Lower leg skin (tissue), 4 donors: Measurements from ENCODE around the gene PRDX6. TPM values are rescaled to one million over a fixed set of nuclear protein-coding genes. Genes with fewer than 3 reads are reported as not detected.
"Not testable (repeated sequence)": the region's sequence is repeated elsewhere in the genome, so short reads cannot be mapped to it uniquely, and the experiment has no call there.

Source experiments
- DNase-seq, 2 donors: peaks; one replicate each; pipeline ENCODE4 v3.0.0-alpha.2; 2019; ENCODE audit warnings: low spot score in 2 of 2
- H3K4me3 ChIP-seq: fragments of 200-600 bp; sonication (generic); 2 replicates; pipeline ENCODE4 v1.5.1; 2017; ENCODE audit warnings: mild to moderate bottlenecking, low read depth; ENCODE audit not compliant: poor library complexity, severe bottlenecking
- POLR2A ChIP-seq, 2 donors: fragments of 450-650 bp; IDR thresholded peaks; one replicate each; pipeline ENCODE4 v1.6.1; 2016 to 2017; ENCODE audit warnings: antibody characterized with exemption in 2 of 2, mild to moderate bottlenecking in 1 of 2, moderate library complexity in 1 of 2
- WGBS, 2 donors: methylation state at CpG; one replicate each; pipeline ENCODE4 v1.1.5; 2018; 5-methylcytosine and 5-hydroxymethylcytosine counted together
- intact Hi-C: fragments of 100-400 bp; cut with DNase I; formaldehyde crosslinking; loops from one replicate; pipeline ENCODE4 v1.15.0; 2023; ENCODE audit warnings: low total_unique reads
- total RNA-seq, 4 donors: library from RNA; depleted of rRNA; stranded (reverse); fragments of >200 nt; gene quantifications; one replicate each; pipeline ENCODE4 v1.1.0, GENCODE V29; 2016
- TF ChIP-seq, protein P1 (sequence below), 3 donors: fragments of 450-650 bp; IDR thresholded peaks; one replicate each; pipeline ENCODE4 v1.5.1; 2016; ENCODE audit warnings: antibody characterized with exemption in 3 of 3, mild to moderate bottlenecking in 3 of 3, moderate library complexity in 2 of 3

PRDX6 gene
- total RNA-seq, 4 donors from 2014 or later = 143 to 211 (median 172) TPM

DNA sequence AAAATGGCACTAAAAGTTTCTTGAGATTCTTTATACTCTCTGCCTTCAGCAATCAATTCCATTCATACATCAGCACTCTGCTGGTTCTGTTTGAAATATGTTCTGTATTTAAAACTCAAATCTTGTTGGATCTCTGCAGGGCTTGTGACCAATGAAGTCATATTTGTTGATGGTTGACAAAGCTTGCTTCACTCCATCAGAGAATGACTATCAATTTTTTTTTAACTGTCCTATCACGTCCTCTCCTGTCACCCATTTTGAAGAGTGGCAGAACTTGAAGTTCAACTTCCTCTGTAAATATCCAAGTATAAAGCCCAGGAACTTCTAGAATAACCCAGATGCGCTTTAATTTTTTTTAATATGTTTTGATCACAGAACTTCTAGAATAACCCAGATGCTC is 10.9 kb downstream of the PRDX6 start:
- H3K4me3 ChIP-seq = no peak overlapping the region
- TF ChIP-seq, protein P1, sequence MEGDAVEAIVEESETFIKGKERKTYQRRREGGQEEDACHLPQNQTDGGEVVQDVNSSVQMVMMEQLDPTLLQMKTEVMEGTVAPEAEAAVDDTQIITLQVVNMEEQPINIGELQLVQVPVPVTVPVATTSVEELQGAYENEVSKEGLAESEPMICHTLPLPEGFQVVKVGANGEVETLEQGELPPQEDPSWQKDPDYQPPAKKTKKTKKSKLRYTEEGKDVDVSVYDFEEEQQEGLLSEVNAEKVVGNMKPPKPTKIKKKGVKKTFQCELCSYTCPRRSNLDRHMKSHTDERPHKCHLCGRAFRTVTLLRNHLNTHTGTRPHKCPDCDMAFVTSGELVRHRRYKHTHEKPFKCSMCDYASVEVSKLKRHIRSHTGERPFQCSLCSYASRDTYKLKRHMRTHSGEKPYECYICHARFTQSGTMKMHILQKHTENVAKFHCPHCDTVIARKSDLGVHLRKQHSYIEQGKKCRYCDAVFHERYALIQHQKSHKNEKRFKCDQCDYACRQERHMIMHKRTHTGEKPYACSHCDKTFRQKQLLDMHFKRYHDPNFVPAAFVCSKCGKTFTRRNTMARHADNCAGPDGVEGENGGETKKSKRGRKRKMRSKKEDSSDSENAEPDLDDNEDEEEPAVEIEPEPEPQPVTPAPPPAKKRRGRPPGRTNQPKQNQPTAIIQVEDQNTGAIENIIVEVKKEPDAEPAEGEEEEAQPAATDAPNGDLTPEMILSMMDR (IDR thresholded peaks at IDR 0.05) = no peak
- no peak for TF ChIP-seq POLR2A (IDR thresholded peaks at IDR 0.05)
- no peak for DNase-seq
- intact Hi-C loops = no loop called here
- WGBS, 2 donors = 75 to 76% methylated on average over 2 of the region's 2 CpGs

GRCh38 chr1:173489149-173489600 is 12.0 kb downstream of the PRDX6 start:
- DNase-seq = no peak
- H3K4me3 ChIP-seq = no peak overlapping the region
- 85 to 90% methylated on average over 5 of the region's 5 CpGs for WGBS, 2 donors
- intact Hi-C loops = no loop called here
- TF ChIP-seq POLR2A (IDR thresholded peaks at IDR 0.05) = no peak
- TF ChIP-seq, protein P1 (IDR thresholded peaks at IDR 0.05) = no peak

GRCh38 chr1:173489929-173490328 is 12.8 kb downstream of the PRDX6 start:
- no peak for DNase-seq
- 93 to 94% methylated on average over 3 of the region's 3 CpGs for WGBS, 2 donors
- intact Hi-C loops = no loop called here
- TF ChIP-seq, protein P1 (IDR thresholded peaks at IDR 0.05) = no peak
- TF ChIP-seq POLR2A (IDR thresholded peaks at IDR 0.05) = no peak
- H3K4me3 ChIP-seq = no peak overlapping the region

DNA sequence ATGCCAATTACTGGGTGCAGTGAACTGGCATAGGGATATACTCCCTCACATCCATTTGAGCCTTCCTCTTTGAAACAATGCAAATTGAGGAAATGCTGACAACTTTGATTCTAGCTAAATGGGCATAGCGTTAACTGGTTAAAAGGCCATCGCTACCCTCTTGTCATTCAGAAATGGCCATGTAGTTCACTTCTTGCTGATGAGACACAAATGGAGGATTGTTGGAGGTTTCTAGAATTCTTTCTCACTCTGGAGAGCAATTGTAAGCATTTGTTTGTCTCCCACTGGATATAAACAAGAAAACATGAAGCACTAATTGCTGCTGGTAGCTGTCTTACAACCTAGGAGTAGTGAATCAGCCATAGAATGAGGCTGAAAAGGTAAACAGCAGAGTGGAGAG is 14.4 kb downstream of the PRDX6 start:
- no peak for TF ChIP-seq POLR2A (IDR thresholded peaks at IDR 0.05)
- TF ChIP-seq, protein P1 (IDR thresholded peaks at IDR 0.05) = no peak
- no peak for DNase-seq
- H3K4me3 ChIP-seq = no peak overlapping the region
- 93 to 98% methylated on average over 2 of the region's 2 CpGs for whole genome bisulfite sequencing, 2 donors
- intact Hi-C loops = no loop called here

DNA sequence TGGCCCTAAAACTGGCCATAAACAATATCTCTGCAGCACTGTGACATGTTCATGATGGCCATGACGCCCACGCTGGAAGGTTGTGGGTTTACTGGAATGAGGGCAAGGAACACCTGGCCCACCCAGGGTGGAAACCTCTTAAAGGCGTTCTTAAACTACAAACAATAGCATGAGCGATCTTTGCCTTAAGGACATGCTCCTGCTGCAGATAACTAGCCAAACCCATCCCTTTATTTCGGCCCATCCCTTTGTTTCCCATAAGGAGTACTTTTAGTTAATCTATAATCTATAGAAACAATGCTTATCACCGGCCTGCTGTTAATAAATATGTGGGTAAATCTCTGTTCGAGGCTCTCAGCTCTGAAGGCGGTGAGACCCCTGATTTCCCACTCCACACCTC is 16.0 kb downstream of the PRDX6 start:
- 93 to 95% methylated on average over 8 of the region's 8 CpGs for WGBS, 2 donors
- intact Hi-C loops, DNase-seq, H3K4me3 ChIP-seq: not testable (repeated sequence)

DNA sequence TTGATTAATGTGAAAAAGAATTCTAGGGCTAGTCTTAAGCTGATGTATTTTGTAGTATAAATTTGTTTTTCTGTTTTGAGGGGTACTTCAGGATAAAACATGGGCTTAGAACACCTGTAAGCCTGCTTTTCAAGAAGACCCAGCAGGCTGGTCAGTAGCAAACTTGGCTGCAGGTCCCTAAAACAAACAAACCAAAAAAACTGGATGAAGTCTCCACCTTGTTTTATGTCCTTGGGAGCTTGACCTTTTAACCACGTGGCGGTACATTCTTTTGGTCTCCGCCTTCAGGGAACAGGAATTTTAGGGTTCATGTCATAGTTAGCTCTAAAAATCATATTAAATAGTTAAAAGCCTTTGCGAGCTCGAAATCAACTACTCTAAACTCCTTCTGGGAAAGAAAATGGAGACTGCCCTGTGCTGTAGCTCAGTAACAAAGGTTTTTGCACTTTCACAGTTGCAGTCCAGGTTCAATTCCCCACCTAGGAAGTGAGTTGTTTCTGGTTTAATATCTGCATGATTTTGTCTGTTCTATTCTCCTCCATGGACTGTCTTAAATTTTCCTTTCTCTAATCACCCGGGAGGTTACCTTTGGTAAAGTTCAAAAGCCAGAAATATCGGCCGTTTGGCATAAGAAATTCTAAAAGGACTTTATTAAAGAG is 18.6 kb downstream of the PRDX6 start:
- TF ChIP-seq, protein P1 (IDR thresholded peaks at IDR 0.05) = no peak
- no peak for TF ChIP-seq POLR2A (IDR thresholded peaks at IDR 0.05)
- no peak overlapping the region for H3K4me3 ChIP-seq
- intact Hi-C loops = no loop called here
- DNase-seq = no peak
- WGBS, 2 donors = 85 to 89% methylated on average over 8 of the region's 8 CpGs
